ENCODE data around the gene PITX2. TPM values are rescaled to one million over a fixed set of nuclear protein-coding genes. Genes with fewer than 3 reads are reported as not detected.

PITX2 gene
- total and polyA plus RNA-seq, 10 of the 15 experiments (the other 5 are each of a cell fraction or from before 2014, with no cell fraction given), result not detected

- no peak for TF ChIP-seq MLLT1 (IDR thresholded peaks at IDR 0.05)
- TF ChIP-seq USF1 (IDR thresholded peaks at IDR 0.05; ENCODE audit: borderline replicate concordance, extremely low read length, insufficient read depth, low read depth, low read length), result no peak
- TF ChIP-seq KAT2A (conservative IDR thresholded peaks at IDR 0.05; ENCODE audit: control insufficient read depth, low read depth, low read length), result no peak
- no peak for TF ChIP-seq SMAD1 (IDR thresholded peaks at IDR 0.05; ENCODE audit: low read depth, partially characterized antibody)
- no peak for TF ChIP-seq FOXK2 (IDR thresholded peaks at IDR 0.05)
- no peak for TF ChIP-seq MXI1 (IDR thresholded peaks at IDR 0.05; ENCODE audit: low read depth, low read length)
- TF ChIP-seq ATF7 (IDR thresholded peaks at IDR 0.05; ENCODE audit: low read depth), result no peak
- TF ChIP-seq IRF4 (IDR thresholded peaks at IDR 0.05; ENCODE audit: low read depth, low read length), result no peak
- TF ChIP-seq FOXM1 (IDR thresholded peaks at IDR 0.05; ENCODE audit: low read depth, low read length), result no peak
- TF ChIP-seq WRNIP1 (IDR thresholded peaks at IDR 0.05; ENCODE audit: borderline replicate concordance, low read depth, low read length), result no peak
- TF ChIP-seq CREM (IDR thresholded peaks at IDR 0.05; ENCODE audit: low read depth), result no peak
- TF ChIP-seq SUPT20H (IDR thresholded peaks at IDR 0.05; ENCODE audit: borderline replicate concordance, control insufficient read depth, low read depth, low read length), result no peak
- no peak for TF ChIP-seq PKNOX1 (IDR thresholded peaks at IDR 0.05)
- no peak for TF ChIP-seq BACH1 (IDR thresholded peaks at IDR 0.05; ENCODE audit: borderline replicate concordance)
- TF ChIP-seq ZNF384 (IDR thresholded peaks at IDR 0.05; ENCODE audit: borderline replicate concordance, low read depth, low read length), result no peak
Measured at GRCh38 chr4:110663206-110663605, 40.3 kb upstream of the PITX2 start (continued).
